GM23338 (cell line): ENCODE results near the gene GNPTAB.

Source experiments
- CTCF ChIP-seq, 2 experiments: fragments of 200-600 bp in 1 of 2; sonication (generic) in 1 of 2; conservative IDR thresholded peaks; 2 replicates each; pipeline versions ENCODE4 v1.5.1 to v1.6.1; 2016 to 2017; ENCODE audit warnings: antibody characterized with exemption in 2 of 2, low read depth in 2 of 2, mild to moderate bottlenecking in 2 of 2, moderate library complexity in 1 of 2
- EZH2 ChIP-seq: fragments of 200-600 bp; sonication (generic); IDR thresholded peaks from one replicate; pipeline ENCODE4 v1.8.0; 2017; ENCODE audit warnings: antibody characterized with exemption, mild to moderate bottlenecking, low read depth; ENCODE audit not compliant: unreplicated experiment
- EZH2phosphoT487 ChIP-seq: fragments of 200-600 bp; sonication (generic); IDR thresholded peaks from one replicate; pipeline ENCODE4 v1.8.1; 2018; ENCODE audit warnings: antibody characterized with exemption; ENCODE audit not compliant: unreplicated experiment
- POLR2AphosphoS5 ChIP-seq: IDR thresholded peaks from 2 replicates; pipeline ENCODE4 v1.6.1; 2016; ENCODE audit warnings: antibody characterized with exemption, low read depth
- TF ChIP-seq, protein P1 (sequence below): IDR thresholded peaks from 2 replicates; pipeline ENCODE4 v1.6.1; 2016; ENCODE audit warnings: antibody characterized with exemption

DNA sequence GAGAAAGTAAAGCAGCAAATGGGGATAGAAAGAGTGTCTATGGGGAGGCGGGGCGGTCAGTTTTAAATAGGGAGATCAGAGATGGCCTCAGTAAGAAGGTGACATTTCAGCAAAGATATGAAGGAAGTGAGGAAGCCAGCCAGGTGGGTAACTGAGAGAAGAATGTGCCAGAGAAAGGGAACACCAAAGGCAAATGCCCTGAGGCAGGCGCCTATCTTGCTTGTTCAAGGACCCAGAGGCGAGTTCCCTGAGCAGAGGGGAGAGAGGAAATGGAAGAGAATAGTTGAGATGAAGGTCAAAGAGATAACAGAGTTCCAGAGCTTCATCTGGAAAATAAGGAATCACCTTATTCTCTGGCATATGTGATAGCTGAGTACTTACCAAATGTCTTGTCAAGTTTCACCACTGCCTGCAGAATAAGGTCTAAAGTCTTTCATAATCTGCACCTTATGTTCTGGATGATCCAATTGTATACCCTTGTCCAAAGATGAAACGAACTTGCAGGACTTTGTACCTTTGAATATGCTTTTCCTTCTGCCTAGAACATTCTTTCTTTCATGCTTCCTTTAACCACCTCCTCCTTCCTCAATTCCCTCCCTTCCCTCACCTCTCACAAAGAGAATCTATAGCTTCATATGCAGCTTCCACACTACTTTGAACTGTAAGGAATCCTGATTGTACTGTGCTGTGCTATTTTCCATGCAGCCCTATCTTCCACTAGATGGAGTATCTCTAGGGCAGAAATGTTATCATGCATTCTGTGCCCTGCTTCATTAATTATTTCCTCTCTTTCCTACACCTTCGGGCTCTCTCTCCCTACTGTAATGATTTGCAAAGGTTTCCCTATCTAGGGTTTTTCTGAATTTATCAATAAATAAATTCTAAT lies 38.5 kb downstream of the GNPTAB start:
- TF ChIP-seq CTCF (conservative IDR thresholded peaks at IDR 0.05; ENCODE audit: low read depth in 2 of 2) (peak; percentile 23 to 40; a peak in 3 of 4 replicates), EZH2 (no peak), POLR2AphosphoS5 (no peak), EZH2phosphoT487 (no peak)
- TF ChIP-seq, protein P1, sequence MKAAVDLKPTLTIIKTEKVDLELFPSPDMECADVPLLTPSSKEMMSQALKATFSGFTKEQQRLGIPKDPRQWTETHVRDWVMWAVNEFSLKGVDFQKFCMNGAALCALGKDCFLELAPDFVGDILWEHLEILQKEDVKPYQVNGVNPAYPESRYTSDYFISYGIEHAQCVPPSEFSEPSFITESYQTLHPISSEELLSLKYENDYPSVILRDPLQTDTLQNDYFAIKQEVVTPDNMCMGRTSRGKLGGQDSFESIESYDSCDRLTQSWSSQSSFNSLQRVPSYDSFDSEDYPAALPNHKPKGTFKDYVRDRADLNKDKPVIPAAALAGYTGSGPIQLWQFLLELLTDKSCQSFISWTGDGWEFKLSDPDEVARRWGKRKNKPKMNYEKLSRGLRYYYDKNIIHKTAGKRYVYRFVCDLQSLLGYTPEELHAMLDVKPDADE, result no peak
